PC-3 (cell line): Measurements from ENCODE around the gene PPIL4. TPM values are rescaled to one million over a fixed set of nuclear protein-coding genes. Genes with fewer than 3 reads are reported as not detected.

ENCODE experiments used
- ATAC-seq: fragments of 200-7000 bp; cut with Tn5 transposase; 2 replicates; pipeline ENCODE4 v1.9.1; 2020; ENCODE audit warnings: mild to moderate bottlenecking, moderate library complexity
- BruUV-seq: library from RNA; stranded (reverse); fragments of 400-500 nt; replicated peaks from 2 replicates; lab custom pipeline; 2021; lab: Mats Ljungman, UMichigan
- CTCF ChIA-PET: fragments of 300-600 bp; sonication (Branson Sonifier 250); formaldehyde crosslinking; loops from one replicate; lab custom pipeline; 2022; ENCODE audit warnings: antibody characterized with exemption; lab: Charles Lee
- POLR2A ChIA-PET: fragments of 300-600 bp; sonication (Branson Sonifier 250); formaldehyde crosslinking; loops from one replicate; lab custom pipeline; 2022; ENCODE audit warnings: antibody characterized with exemption; ENCODE audit not compliant: unreplicated experiment; lab: Charles Lee
- DNase-seq: peaks from one replicate; pipeline ENCODE4 v3.0.0-alpha.2; 2015
- H2AFZ ChIP-seq: fragments of 300-600 bp; sonication (generic); 2 replicates; pipeline ENCODE4 v1.6.0; 2016; ENCODE audit warnings: antibody characterized with exemption, low read length
- H3F3A ChIP-seq: fragments of 300-600 bp; sonication (generic); one replicate; pipeline ENCODE4 v1.6.0; 2017; ENCODE audit warnings: antibody characterized with exemption, low read length, control low read depth, mild to moderate bottlenecking; ENCODE audit not compliant: unreplicated experiment
- H3K27ac ChIP-seq: fragments of 300-600 bp; sonication (generic); 2 replicates; pipeline ENCODE4 v1.5.1; 2016; ENCODE audit warnings: mild to moderate bottlenecking, low read length
- H3K27me3 ChIP-seq: fragments of 300-600 bp; sonication (generic); 2 replicates; pipeline ENCODE4 v1.6.1; 2016; ENCODE audit warnings: low read length, mixed read lengths
- H3K36me3 ChIP-seq: fragments of 300-600 bp; sonication (generic); 2 replicates; pipeline ENCODE4 v1.6.1; 2016; ENCODE audit warnings: low read depth, mixed run types, low read length, mixed read lengths
- H3K4me1 ChIP-seq: fragments of 300-600 bp; sonication (generic); 2 replicates; pipeline ENCODE4 v1.5.1; 2016; ENCODE audit warnings: low read length; ENCODE audit not compliant: insufficient read depth
- H3K4me2 ChIP-seq: fragments of 300-600 bp; sonication (generic); 2 replicates; pipeline ENCODE4 v1.6.0; 2016; ENCODE audit warnings: low read length
- H3K4me3 ChIP-seq: fragments of 300-600 bp; sonication (generic); 2 replicates; pipeline ENCODE4 v1.5.1; 2016; ENCODE audit warnings: mild to moderate bottlenecking, low read length, mixed read lengths
- H3K79me2 ChIP-seq: fragments of 300-600 bp; sonication (generic); 2 replicates; pipeline ENCODE4 v1.6.1; 2017; ENCODE audit warnings: low read length, mixed read lengths
- H3K9ac ChIP-seq: fragments of 300-600 bp; sonication (generic); 2 replicates; pipeline ENCODE4 v1.6.0; 2016; ENCODE audit warnings: mild to moderate bottlenecking, low read length
- H3K9me2 ChIP-seq: fragments of 300-600 bp; sonication (generic); replicated peaks from 2 replicates; pipeline ENCODE4 v1.6.1; 2016; ENCODE audit warnings: mixed run types, low read length, mixed read lengths
- H3K9me3 ChIP-seq: fragments of 300-600 bp; sonication (generic); 2 replicates; pipeline ENCODE4 v1.6.1; 2016; ENCODE audit warnings: low read length, mixed read lengths
- H4K20me1 ChIP-seq: fragments of 300-600 bp; sonication (generic); 2 replicates; pipeline ENCODE4 v1.6.1; 2016; ENCODE audit warnings: low read length, mixed read lengths
- EZH2 ChIP-seq: fragments of 300-600 bp; sonication (generic); IDR thresholded peaks from one replicate; pipeline ENCODE4 v1.6.1; 2017; ENCODE audit warnings: antibody characterized with exemption, mild to moderate bottlenecking, low read length; ENCODE audit not compliant: unreplicated experiment
- EZH2phosphoT487 ChIP-seq: fragments of 300-600 bp; sonication (generic); IDR thresholded peaks from 2 replicates; pipeline ENCODE4 v1.6.1; 2018; ENCODE audit warnings: mild to moderate bottlenecking, antibody characterized with exemption, low read length, borderline replicate concordance
- intact Hi-C: fragments of 100-400 bp; cut with micrococcal nuclease; formaldehyde crosslinking; loops from 2 replicates; pipeline ENCODE4 v1.9.0; 2023
- total RNA-seq: library from RNA; depleted of rRNA; stranded (reverse); fragments of >200 nt; gene quantifications from 2 replicates; pipeline ENCODE4 v1.2.3, GENCODE V29; 2014
- TF ChIP-seq, protein P1 (sequence below): fragments of 300-600 bp; sonication (generic); conservative IDR thresholded peaks from 2 replicates; pipeline ENCODE4 v1.5.1; 2017; ENCODE audit warnings: antibody characterized with exemption, low read depth, mild to moderate bottlenecking, low read length

Gene PPIL4
- total RNA-seq, 1 experiment from 2014 or later = 12.8 TPM

DNA sequence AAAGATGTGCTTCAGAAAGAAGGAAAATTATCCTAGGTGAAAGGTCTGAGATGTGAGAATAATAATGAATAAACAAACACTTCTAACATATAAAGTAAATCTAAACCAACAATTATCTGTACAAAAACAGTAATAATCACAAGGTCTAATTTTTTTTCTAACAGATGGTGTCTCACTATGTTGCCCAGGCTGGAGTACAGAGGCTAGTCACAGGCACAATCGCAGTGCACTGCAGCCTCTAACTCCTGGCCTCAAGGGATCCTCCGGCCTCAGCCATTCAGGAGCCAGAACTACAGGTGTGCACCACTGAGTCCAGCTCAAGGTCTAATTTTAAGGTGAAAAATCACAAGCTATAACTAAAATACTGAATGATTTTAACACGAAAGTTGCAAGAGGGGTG lies 44.1 kb downstream of the PPIL4 start:
- Histone ChIP-seq H3K27ac (no peak overlapping the region), H3K9ac (no peak overlapping the region), H3K4me2 (no peak overlapping the region), H3K9me3 (no peaks in the 10 kb centered on the region), H4K20me1 (no peaks in the 10 kb centered on the region), H3F3A (no peaks in the 10 kb centered on the region), H3K36me3 (no peaks in the 10 kb centered on the region), H2AFZ (no peak overlapping the region), H3K9me2 (no peaks in the 10 kb centered on the region), H3K4me3 (no peak overlapping the region), H3K79me2 (no peaks in the 10 kb centered on the region), H3K4me1 (peaks cover 7% of the 10 kb centered on the region; the same call in 1 of the 2 replicates), H3K27me3 (no peaks in the 10 kb centered on the region)
- ATAC-seq (no peak), DNase-seq (no peak)
- no peak for TF ChIP-seq EZH2phosphoT487
- TF ChIP-seq, protein P1, sequence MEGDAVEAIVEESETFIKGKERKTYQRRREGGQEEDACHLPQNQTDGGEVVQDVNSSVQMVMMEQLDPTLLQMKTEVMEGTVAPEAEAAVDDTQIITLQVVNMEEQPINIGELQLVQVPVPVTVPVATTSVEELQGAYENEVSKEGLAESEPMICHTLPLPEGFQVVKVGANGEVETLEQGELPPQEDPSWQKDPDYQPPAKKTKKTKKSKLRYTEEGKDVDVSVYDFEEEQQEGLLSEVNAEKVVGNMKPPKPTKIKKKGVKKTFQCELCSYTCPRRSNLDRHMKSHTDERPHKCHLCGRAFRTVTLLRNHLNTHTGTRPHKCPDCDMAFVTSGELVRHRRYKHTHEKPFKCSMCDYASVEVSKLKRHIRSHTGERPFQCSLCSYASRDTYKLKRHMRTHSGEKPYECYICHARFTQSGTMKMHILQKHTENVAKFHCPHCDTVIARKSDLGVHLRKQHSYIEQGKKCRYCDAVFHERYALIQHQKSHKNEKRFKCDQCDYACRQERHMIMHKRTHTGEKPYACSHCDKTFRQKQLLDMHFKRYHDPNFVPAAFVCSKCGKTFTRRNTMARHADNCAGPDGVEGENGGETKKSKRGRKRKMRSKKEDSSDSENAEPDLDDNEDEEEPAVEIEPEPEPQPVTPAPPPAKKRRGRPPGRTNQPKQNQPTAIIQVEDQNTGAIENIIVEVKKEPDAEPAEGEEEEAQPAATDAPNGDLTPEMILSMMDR = no peak
- no peak for TF ChIP-seq EZH2
- BruUV-seq = no TSS peak
- CTCF ChIA-PET = no interaction called here
- intact Hi-C loops = no loop called here
- POLR2A ChIA-PET = no interaction called here

DNA sequence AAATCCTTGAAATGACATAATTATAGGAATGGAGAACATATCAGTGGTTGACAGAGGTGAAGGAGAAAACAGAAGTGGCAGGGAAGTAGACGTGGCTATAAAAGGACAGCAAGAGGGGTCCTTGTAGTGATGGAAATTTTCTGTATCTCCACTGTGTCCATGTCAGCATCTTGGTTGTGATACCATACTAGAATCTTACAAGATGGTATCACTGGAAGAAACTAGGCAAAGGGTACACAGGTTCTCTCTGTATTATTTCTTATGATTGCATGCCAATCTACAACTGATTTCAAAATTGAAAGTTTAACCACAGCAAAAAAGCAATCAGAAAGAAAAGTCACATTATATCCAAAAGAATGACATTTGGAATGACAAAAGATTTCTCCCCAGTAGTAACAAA lies 44.6 kb downstream of the PPIL4 start:
- Histone ChIP-seq H3K27ac (no peak overlapping the region), H3K4me2 (no peak overlapping the region), H2AFZ (no peak overlapping the region), H3K9me2 (no peaks in the 10 kb centered on the region), H3K4me3 (no peak overlapping the region), H3K36me3 (no peaks in the 10 kb centered on the region), H3K4me1 (peaks cover 12% of the 10 kb centered on the region), H3K79me2 (no peaks in the 10 kb centered on the region), H3K9ac (no peak overlapping the region), H3F3A (no peaks in the 10 kb centered on the region), H3K27me3 (no peaks in the 10 kb centered on the region), H3K9me3 (no peaks in the 10 kb centered on the region), H4K20me1 (no peaks in the 10 kb centered on the region)
- ChIA-PET POLR2A (no interaction called here), CTCF (no interaction called here)
- DNase-seq = no peak
- no TSS peak for BruUV-seq
- intact Hi-C loops = no loop called here
- ATAC-seq = no peak
- TF ChIP-seq EZH2phosphoT487 (no peak), EZH2 (no peak)
- TF ChIP-seq, protein P1 = no peak

DNA sequence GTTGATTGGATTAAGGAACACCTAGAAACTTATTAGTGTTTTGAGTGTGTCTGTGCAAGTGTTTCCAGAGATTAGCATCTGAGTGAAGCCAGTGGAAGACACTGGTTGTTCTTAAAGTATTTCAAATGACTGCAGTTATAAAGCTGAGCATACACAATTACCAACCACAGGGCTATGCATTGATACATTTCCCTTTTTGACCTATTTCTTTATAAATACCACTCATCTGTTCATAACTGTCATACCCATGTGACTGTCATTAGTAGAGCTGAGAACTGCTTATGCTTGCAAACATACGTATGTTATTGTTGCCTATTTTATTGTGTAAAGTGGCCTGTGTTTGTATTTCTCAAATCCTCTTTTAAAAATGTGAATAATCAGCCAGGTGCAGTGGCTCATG lies 45.7 kb downstream of the PPIL4 start:
- Histone ChIP-seq H3K4me2 (no peak overlapping the region), H3K4me1 (peaks cover 23% of the 10 kb centered on the region), H3K27ac (no peak overlapping the region), H3K36me3 (no peaks in the 10 kb centered on the region), H4K20me1 (no peaks in the 10 kb centered on the region), H3F3A (no peaks in the 10 kb centered on the region), H3K9me3 (no peaks in the 10 kb centered on the region), H3K27me3 (no peaks in the 10 kb centered on the region), H3K9me2 (no peaks in the 10 kb centered on the region), H3K4me3 (no peak overlapping the region), H2AFZ (no peak overlapping the region), H3K9ac (no peak overlapping the region), H3K79me2 (no peaks in the 10 kb centered on the region)
- ChIA-PET POLR2A (no interaction called here), CTCF (no interaction called here)
- TF ChIP-seq EZH2phosphoT487 (no peak), EZH2 (no peak)
- TF ChIP-seq, protein P1 = no peak
- intact Hi-C loops = no loop called here
- BruUV-seq = no TSS peak
- DNase-seq (no peak), ATAC-seq (no peak)
